ENCODE results near the gene CES4A.

The CES4A gene

DNA sequence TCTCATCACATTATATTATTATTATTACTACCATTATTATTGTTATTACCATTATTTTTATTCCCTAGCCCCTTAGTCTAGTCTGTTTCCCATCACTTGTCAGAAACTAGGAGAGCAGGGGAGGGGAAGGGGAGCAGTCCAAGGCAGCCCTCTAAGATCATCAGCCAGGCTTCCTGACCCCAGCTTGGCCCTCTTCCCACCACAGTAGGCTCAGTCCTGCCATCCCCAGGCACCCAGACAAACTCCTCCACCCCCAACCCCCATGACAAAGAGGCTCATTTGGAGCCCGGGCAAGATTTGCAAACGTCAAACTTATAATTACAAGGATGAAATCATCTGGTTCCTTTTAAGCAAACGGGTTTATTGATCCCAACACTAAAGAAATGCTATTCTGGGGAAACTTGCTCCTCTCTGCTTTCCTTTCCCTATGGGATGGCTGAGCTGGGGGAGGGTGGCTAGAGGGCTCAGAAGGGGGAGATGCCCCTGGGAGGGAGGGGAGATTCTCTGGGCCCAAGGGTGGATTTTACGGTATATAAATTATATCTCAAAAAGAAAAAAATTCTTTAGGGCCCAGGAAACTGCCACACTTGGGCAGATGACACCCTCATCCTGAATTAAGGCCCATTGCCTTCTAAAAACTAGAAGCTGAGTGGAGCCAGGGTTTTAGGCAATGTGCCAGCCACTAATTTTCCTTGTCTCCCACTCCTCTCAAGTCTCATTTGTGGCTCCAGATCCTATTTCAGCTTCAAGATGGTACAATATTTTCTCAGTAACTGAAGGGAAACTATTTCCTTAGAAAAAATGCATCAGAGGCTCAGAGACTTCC lies 36.2 kb downstream of the CES4A start:
- no peak overlapping the region for H3K27ac ChIP-seq
- TF ChIP-seq, protein P1, sequence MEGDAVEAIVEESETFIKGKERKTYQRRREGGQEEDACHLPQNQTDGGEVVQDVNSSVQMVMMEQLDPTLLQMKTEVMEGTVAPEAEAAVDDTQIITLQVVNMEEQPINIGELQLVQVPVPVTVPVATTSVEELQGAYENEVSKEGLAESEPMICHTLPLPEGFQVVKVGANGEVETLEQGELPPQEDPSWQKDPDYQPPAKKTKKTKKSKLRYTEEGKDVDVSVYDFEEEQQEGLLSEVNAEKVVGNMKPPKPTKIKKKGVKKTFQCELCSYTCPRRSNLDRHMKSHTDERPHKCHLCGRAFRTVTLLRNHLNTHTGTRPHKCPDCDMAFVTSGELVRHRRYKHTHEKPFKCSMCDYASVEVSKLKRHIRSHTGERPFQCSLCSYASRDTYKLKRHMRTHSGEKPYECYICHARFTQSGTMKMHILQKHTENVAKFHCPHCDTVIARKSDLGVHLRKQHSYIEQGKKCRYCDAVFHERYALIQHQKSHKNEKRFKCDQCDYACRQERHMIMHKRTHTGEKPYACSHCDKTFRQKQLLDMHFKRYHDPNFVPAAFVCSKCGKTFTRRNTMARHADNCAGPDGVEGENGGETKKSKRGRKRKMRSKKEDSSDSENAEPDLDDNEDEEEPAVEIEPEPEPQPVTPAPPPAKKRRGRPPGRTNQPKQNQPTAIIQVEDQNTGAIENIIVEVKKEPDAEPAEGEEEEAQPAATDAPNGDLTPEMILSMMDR (IDR thresholded peaks at IDR 0.05), result no peak

DNA sequence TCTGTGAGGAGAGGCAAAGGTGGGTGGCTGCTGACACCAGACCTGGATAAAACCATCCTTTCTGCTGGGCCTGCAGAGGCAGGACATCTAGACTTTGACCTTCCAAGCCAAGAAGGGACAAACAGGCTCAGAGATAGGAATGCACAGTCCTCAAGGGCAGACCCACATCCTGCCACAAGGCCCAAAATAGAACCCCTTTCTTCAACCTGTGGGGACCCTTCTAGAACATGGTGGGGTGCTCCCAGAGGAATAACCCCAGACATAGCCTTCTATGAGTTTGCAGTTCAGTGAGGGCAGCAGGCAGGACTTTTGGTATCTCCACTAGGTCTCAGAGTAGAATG lies 36.8 kb downstream of the CES4A start:
- H3K27ac ChIP-seq, result no peak overlapping the region
- no peak for TF ChIP-seq ZFX (IDR thresholded peaks at IDR 0.05; ENCODE audit: borderline replicate concordance)
- TF ChIP-seq, protein P1 (IDR thresholded peaks at IDR 0.05), result no peak

- TF ChIP-seq, protein P1 (IDR thresholded peaks at IDR 0.05), result no peak
- TF ChIP-seq ZFX (IDR thresholded peaks at IDR 0.05; ENCODE audit: borderline replicate concordance), result no peak
- H3K27ac ChIP-seq, result no peak overlapping the region
These were observed 38.2 kb downstream of the CES4A start for GRCh38 chr16:67026570-67026969.

DNA sequence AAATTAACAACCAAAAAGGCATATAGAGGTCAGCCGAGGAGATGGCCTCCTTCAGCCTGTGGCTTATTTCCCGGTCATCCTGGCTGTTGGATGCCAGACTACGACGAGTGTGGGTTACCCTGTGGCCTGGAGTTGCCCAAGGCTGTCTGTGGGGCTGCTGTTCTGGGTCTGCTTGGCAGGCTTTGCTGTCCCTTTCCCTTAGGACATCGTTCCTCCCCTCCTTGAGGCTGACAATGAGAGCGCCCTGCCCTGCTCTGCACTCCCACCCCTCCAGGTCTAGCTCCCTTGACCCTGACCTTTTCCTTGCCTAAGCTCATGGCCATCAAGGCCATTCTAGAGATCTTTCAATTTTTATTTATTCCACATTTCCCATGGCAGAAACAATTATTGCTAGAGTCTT lies 38.7 kb downstream of the CES4A start:
- no peak for TF ChIP-seq ZFX (IDR thresholded peaks at IDR 0.05; ENCODE audit: borderline replicate concordance)
- TF ChIP-seq, protein P1 (IDR thresholded peaks at IDR 0.05), result no peak

GRCh38 chr16:67028167-67028695 lies 39.8 kb downstream of the CES4A start:
- H3K27ac ChIP-seq, result peak overlapping the region; percentile 90
- no peak for TF ChIP-seq ZFX (IDR thresholded peaks at IDR 0.05; ENCODE audit: borderline replicate concordance)
- TF ChIP-seq, protein P1 (IDR thresholded peaks at IDR 0.05), result no peak

More for the DNA sequence above, 38.7 kb downstream of the CES4A start:
- H3K27ac ChIP-seq, result no peak overlapping the region

DNA sequence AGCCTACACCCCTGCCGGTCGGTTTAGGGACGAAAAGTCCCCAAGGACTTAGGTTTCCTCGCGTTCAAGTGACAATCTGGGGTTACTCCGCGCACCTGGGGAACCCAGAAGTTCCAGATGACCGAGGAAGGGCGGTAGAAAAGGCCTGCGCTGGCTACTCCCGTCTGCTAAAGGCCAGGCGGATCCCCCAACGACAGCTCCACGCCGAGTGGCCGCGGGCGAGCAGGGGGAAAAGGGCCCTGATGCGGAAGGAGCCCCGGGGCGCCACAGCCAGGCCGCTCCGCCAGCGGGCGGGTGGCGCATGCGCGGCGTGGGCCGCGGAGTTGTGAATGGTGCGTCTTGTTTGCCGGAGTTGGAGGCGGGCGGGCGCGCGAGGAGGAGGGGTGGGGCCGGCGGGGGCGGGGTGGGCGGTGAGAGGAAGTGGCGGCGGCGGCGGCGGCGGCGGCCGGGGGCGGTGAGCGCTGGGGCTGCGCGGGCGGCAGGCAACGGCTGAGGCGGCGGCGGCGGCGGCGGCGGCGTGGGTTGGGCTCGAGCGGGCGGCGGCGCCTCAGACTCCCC lies 40.4 kb downstream of the CES4A start, which contains the start of gene CBFB:
Gene CBFB, plus strand, starts transcription at position 454 of the 558 bp plus-strand sequence. CDS start 259 bp downstream, outside the sequence.
- TF ChIP-seq, protein P1 (IDR thresholded peaks at IDR 0.05), result no peak
- TF ChIP-seq ZFX (IDR thresholded peaks at IDR 0.05; ENCODE audit: borderline replicate concordance), result no peak
- peak within 1 kb of the TSS; percentile 90 for H3K27ac ChIP-seq
